Measurements from ENCODE around the gene CEP63. TPM values are rescaled to one million over a fixed set of nuclear protein-coding genes. Genes with fewer than 3 reads are reported as not detected.

The CEP63 gene
- total RNA-seq, 1 donor from 2014 or later, result 17.8 TPM

- no peaks in the 10 kb centered on the region for H3K27me3 ChIP-seq (ENCODE audit: control insufficient read depth, insufficient read depth, low read length)
- H3K36me3 ChIP-seq (ENCODE audit: control insufficient read depth, insufficient read depth, low read length), result no peaks in the 10 kb centered on the region
- TF ChIP-seq, protein P1, sequence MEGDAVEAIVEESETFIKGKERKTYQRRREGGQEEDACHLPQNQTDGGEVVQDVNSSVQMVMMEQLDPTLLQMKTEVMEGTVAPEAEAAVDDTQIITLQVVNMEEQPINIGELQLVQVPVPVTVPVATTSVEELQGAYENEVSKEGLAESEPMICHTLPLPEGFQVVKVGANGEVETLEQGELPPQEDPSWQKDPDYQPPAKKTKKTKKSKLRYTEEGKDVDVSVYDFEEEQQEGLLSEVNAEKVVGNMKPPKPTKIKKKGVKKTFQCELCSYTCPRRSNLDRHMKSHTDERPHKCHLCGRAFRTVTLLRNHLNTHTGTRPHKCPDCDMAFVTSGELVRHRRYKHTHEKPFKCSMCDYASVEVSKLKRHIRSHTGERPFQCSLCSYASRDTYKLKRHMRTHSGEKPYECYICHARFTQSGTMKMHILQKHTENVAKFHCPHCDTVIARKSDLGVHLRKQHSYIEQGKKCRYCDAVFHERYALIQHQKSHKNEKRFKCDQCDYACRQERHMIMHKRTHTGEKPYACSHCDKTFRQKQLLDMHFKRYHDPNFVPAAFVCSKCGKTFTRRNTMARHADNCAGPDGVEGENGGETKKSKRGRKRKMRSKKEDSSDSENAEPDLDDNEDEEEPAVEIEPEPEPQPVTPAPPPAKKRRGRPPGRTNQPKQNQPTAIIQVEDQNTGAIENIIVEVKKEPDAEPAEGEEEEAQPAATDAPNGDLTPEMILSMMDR (IDR thresholded peaks at IDR 0.05; ENCODE audit: insufficient read depth, low read length, poor library complexity, severe bottlenecking), result no peak
- DNase-seq (ENCODE audit: low read depth), result no peak
- no peak overlapping the region for H3K4me3 ChIP-seq (ENCODE audit: low read depth, low read length)
Observed at GRCh38 chr3:134468519-134468918, 17.3 kb upstream of the CEP63 start.

GRCh38 chr3:134471521-134472193, 14.2 kb upstream of the CEP63 start:
- TF ChIP-seq, protein P1 (IDR thresholded peaks at IDR 0.05; ENCODE audit: insufficient read depth, low read length, poor library complexity, severe bottlenecking), result no peak
- no peaks in the 10 kb centered on the region for H3K36me3 ChIP-seq (ENCODE audit: control insufficient read depth, insufficient read depth, low read length)
- no peak for DNase-seq (ENCODE audit: low read depth)
- no peaks in the 10 kb centered on the region for H3K27me3 ChIP-seq (ENCODE audit: control insufficient read depth, insufficient read depth, low read length)
- H3K4me3 ChIP-seq (ENCODE audit: low read depth, low read length), result no peak overlapping the region

GRCh38 chr3:134472831-134473230, 13.0 kb upstream of the CEP63 start:
- TF ChIP-seq, protein P1 (IDR thresholded peaks at IDR 0.05; ENCODE audit: insufficient read depth, low read length, poor library complexity, severe bottlenecking), result no peak
- no peaks in the 10 kb centered on the region for H3K36me3 ChIP-seq (ENCODE audit: control insufficient read depth, insufficient read depth, low read length)
- no peaks in the 10 kb centered on the region for H3K27me3 ChIP-seq (ENCODE audit: control insufficient read depth, insufficient read depth, low read length)
- DNase-seq (ENCODE audit: low read depth), result no peak
- H3K4me3 ChIP-seq (ENCODE audit: low read depth, low read length), result no peak overlapping the region

- Histone ChIP-seq H3K27me3 (ENCODE audit: control insufficient read depth, insufficient read depth, low read length) (no peaks in the 10 kb centered on the region), H3K4me3 (ENCODE audit: low read depth, low read length) (no peak overlapping the region), H3K36me3 (ENCODE audit: control insufficient read depth, insufficient read depth, low read length) (no peaks in the 10 kb centered on the region)
- TF ChIP-seq, protein P1 (IDR thresholded peaks at IDR 0.05; ENCODE audit: insufficient read depth, low read length, poor library complexity, severe bottlenecking), result peak; percentile 59
- DNase-seq (ENCODE audit: low read depth), result no peak
Observed at GRCh38 chr3:134473868-134474546, 11.8 kb upstream of the CEP63 start.

DNA sequence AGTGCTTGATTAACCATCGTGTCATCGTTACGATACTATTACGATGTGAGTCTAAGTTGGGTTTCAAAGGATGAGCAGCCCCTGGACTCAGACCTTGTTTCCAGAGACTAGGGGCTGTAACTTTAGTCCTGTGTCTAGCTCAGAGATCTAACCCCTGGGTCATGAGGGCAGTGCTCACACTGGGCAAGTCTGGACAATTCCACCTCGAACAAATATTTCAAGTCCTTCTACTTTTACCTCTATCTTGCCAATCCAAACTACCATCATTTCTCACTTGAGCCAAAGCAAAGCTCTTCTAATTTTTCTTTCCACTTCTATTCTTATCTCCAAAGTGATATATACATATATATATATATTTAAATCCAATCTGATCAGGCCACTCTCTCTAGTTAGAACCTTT, 10.9 kb upstream of the CEP63 start:
- TF ChIP-seq, protein P1 (IDR thresholded peaks at IDR 0.05; ENCODE audit: insufficient read depth, low read length, poor library complexity, severe bottlenecking), result no peak
- Histone ChIP-seq H3K4me3 (ENCODE audit: low read depth, low read length) (no peak overlapping the region), H3K36me3 (ENCODE audit: control insufficient read depth, insufficient read depth, low read length) (no peaks in the 10 kb centered on the region), H3K27me3 (ENCODE audit: control insufficient read depth, insufficient read depth, low read length) (no peaks in the 10 kb centered on the region)
- no peak for DNase-seq (ENCODE audit: low read depth)
